Stimulated activated naive B cell treated with anti-CD40 and anti-IgM and Interleukin-4, amounts not matched to agents 10 μg/mL and 1 μg/mL and 100 μg/mL, for 72 hours (primary cell): ENCODE data around the gene FGFR3.

Experiments used
- ATAC-seq, 2 donors: fragments of 150-1000 bp; cut with Tn5 transposase; replicated peaks; 2 replicates each; pipeline ENCODE4 v1.10.0; 2021; ENCODE audit warnings: moderate library complexity in 1 of 2
- DNase-seq: peaks from one replicate; pipeline ENCODE4 v3.0.0; 2021
- H3K27ac Mint-ChIP-seq: one replicate; pipeline ENCODE4 v1.8.0; 2022; ENCODE audit warnings: mild to moderate bottlenecking, mixed read lengths
- H3K27me3 Mint-ChIP-seq, 2 donors: one replicate each; pipeline ENCODE4 v1.8.0; 2022; ENCODE audit warnings: mixed read lengths in 2 of 2
- H3K36me3 Mint-ChIP-seq, 2 donors: one replicate each; pipeline ENCODE4 v1.8.0; 2022; ENCODE audit warnings: mixed read lengths in 2 of 2, mild to moderate bottlenecking in 1 of 2
- H3K4me1 Mint-ChIP-seq, 2 donors: one replicate each; pipeline ENCODE4 v1.8.0; 2022; ENCODE audit warnings: mixed read lengths in 2 of 2, mild to moderate bottlenecking in 1 of 2
- H3K4me3 Mint-ChIP-seq, 2 donors: one replicate each; pipeline ENCODE4 v1.8.0; 2022; ENCODE audit warnings: mild to moderate bottlenecking in 2 of 2, mixed read lengths in 2 of 2, moderate library complexity in 1 of 2
- H3K9me3 Mint-ChIP-seq, 2 donors: one replicate each; pipeline ENCODE4 v1.8.0; 2022; ENCODE audit warnings: mixed read lengths in 2 of 2, mild to moderate bottlenecking in 1 of 2

FGFR3 gene

DNA sequence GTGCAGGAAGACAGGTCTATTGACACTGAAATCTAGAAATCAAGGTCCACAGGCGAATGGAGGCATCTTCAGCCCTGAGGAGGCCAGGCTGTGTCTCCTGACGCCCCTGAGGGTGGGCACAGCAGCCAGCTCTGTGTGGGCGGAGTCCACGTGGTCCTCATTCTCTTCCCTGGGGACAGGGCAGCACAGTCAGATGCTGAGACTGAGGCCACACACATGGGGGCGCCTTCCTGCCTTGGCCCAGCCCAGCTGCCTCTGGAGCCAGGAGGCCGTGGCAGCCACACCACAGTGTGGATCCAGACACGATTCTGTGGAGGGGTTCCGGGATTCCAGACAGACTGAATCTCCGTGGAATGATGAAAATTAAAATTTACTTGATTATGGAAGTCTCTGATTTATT lies 20.8 kb downstream of the FGFR3 start:
- no peak overlapping the region for H3K4me3 Mint-ChIP-seq
- peaks cover 1 to 5% of the 10 kb centered on the region in 2 donors for H3K4me1 Mint-ChIP-seq
- DNase-seq, result no peak
- H3K36me3 Mint-ChIP-seq, result peaks cover 27 to 40% of the 10 kb centered on the region in 2 donors
- no peak overlapping the region for H3K27ac Mint-ChIP-seq
- ATAC-seq, result no peak
- no peaks in the 10 kb centered on the region for H3K9me3 Mint-ChIP-seq
- no peaks in the 10 kb centered on the region for H3K27me3 Mint-ChIP-seq

DNA sequence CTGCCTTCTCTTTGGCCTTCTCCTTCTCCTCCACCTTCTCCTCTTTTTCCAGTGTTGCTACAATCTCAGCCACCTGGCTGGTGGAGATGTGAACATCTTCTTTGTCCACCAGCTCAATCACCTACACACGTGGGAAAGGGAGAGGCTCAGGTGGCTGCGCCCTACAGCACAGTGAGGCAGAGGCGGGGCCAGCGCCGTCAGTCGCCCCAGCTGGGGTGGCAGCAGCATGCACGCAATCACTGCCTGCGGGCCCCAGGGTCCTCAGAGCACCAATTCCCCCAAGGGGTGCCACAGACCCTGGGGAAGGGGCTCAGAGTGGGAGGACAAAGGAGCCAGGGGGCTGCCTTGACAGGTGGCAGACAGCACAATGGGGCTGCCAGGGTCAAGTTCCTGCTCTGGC lies 21.4 kb downstream of the FGFR3 start:
- ATAC-seq (no peak), DNase-seq (no peak)
- Mint-ChIP-seq H3K4me1 (peaks cover 1 to 4% of the 10 kb centered on the region in 2 donors), H3K36me3 (peaks cover 31 to 44% of the 10 kb centered on the region in 2 donors), H3K4me3 (no peak overlapping the region), H3K27ac (no peak overlapping the region), H3K9me3 (no peaks in the 10 kb centered on the region), H3K27me3 (no peaks in the 10 kb centered on the region)

DNA sequence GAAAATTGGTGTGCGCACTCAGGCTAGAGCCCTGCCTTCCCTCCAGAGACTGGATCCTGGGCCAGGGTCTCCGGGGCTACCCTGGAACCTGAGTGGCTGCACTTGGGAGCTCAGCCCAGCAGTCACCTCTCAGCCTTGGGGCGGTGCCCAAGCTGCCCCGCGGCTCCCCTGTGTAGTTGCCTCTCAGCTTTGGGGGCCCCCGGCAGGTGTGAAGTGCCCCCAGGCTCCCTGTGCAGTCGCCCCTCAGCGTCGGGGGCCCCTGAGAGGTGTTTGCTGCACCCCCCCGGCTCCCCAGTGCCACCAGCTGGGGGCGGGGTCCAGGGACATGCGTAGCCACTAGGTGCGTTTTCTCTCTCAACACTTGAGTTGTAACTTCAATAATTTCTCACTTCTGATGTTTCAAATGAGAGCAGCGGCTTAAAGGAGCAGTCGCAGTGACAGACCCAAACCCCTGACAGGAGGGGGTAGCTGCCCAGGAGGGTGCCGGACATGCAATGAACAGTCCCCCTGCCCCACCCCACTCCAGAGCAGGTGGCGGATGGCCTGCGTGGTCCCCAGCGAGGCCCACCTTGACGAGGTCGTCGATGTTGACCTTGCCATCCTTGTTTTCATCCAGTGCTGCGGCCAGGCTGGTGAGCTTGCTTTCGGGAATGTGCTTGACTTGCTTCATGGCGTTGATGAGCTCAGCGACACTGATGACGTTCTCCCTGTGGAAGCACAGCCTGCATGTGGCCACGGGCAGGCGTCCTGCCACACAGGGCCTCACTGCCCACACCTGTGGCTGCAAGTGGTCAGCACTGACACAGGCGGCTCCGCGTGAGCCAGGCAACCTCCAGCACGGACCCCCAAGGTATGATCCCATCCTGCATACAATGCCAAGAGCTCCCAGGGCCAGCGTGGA lies 22.3 kb downstream of the FGFR3 start:
- no peaks in the 10 kb centered on the region for H3K9me3 Mint-ChIP-seq
- peaks cover 40 to 53% of the 10 kb centered on the region in 2 donors for H3K36me3 Mint-ChIP-seq
- H3K4me3 Mint-ChIP-seq, result no peak overlapping the region
- DNase-seq (no peak), ATAC-seq (no peak)
- no peak overlapping the region for H3K27ac Mint-ChIP-seq
- H3K4me1 Mint-ChIP-seq, result peaks cover 0 to 1% of the 10 kb centered on the region in 2 donors
- no peaks in the 10 kb centered on the region for H3K27me3 Mint-ChIP-seq

DNA sequence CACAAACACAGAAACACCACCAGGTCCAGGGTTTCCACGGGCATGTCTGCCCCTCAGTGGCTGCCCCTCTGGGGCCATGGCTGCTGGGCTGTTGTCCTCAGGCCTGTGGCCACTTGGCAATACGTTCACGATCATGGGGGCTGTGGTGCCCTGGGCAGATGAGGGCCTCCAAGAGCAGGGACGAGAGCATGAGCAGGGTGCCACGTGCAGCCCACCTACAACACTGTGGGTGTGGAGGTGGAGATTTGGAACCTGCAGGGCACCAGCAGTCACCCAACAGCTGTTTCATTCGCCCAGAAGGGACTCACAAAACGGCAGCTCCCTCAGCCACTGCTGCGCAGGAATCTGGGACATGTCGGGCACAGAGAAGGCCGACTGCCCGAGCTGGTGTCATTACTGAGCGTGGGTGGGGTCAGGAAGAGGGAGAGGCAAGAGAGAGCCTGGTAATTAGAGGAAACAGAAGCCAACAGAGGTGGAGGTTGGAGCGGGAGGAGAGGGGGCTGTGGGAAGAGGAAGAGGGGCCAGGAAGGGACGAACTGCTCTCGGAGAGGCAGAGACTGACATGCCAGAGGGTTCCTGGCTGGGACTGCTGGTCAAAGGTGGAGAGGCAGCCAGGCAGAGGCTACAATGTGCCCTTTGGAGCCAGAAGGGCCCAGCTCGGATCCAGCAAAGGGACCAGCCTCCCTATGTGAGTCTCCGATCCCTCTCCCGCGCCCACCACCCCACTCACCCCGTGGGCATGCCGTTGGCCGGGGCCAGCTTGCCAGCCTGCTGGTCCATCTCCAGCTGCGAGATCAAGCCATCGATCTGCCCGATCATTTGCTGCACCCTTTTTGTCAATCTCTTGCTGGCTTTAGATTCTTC lies 23.1 kb downstream of the FGFR3 start:
- Mint-ChIP-seq H3K4me1 (peaks cover 0 to 1% of the 10 kb centered on the region in 2 donors), H3K27ac (no peak overlapping the region), H3K36me3 (peaks cover 42 to 54% of the 10 kb centered on the region in 2 donors), H3K27me3 (no peaks in the 10 kb centered on the region), H3K4me3 (no peak overlapping the region), H3K9me3 (no peaks in the 10 kb centered on the region)
- ATAC-seq, result no peak
- no peak for DNase-seq

DNA sequence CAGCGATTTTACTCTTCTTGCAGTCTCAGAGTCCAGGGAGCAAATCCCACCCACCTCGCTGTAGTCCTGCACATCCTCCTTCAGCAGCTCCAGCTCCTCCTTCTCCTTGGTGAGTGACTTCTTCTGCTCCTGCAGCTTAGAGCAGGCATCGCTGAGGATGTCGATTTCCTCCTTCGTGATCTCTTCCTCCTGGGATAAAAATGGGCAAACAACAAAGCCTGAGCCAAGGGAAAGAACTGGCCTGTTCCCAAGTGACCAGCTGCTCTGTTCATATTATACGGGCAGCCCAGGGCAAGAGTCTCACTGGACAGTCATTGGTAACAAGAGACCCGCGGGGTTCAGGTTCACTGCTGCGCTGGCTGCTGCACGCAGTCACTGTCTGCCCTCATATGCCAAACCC lies 26.2 kb downstream of the FGFR3 start:
- ATAC-seq (no peak), DNase-seq (no peak)
- H3K9me3 Mint-ChIP-seq, result no peaks in the 10 kb centered on the region
- peaks cover 52 to 64% of the 10 kb centered on the region in 2 donors for H3K36me3 Mint-ChIP-seq
- no peaks in the 10 kb centered on the region for H3K4me1 Mint-ChIP-seq
- H3K4me3 Mint-ChIP-seq, result no peak overlapping the region
- H3K27me3 Mint-ChIP-seq, result no peaks in the 10 kb centered on the region
- H3K27ac Mint-ChIP-seq, result no peak overlapping the region

DNA sequence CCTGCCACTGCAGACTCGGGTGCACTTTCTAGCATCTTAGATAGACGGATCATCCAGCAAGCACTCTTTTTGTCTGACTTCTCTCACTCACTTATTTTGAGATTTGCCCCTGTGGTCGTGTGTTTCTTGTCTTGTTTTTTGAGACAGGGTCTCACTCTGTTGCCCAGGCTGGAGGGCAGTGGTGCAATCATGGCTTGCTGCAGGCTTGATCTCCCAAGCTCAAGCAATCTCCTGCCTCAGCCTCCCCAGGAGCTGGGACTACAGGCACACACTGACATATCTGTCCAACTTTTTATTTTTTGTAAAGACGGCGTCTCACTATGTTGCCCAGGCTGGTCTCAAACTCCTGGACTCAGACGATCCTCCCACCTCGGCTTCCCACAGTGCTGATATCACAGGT lies 26.7 kb downstream of the FGFR3 start:
- H3K27me3 Mint-ChIP-seq, result no peaks in the 10 kb centered on the region
- no peak for ATAC-seq
- H3K4me1 Mint-ChIP-seq, result no peaks in the 10 kb centered on the region
- no peak overlapping the region for H3K4me3 Mint-ChIP-seq
- no peak overlapping the region for H3K27ac Mint-ChIP-seq
- no peaks in the 10 kb centered on the region for H3K9me3 Mint-ChIP-seq
- H3K36me3 Mint-ChIP-seq, result peaks cover 53 to 65% of the 10 kb centered on the region in 2 donors
- DNase-seq, result no peak

DNA sequence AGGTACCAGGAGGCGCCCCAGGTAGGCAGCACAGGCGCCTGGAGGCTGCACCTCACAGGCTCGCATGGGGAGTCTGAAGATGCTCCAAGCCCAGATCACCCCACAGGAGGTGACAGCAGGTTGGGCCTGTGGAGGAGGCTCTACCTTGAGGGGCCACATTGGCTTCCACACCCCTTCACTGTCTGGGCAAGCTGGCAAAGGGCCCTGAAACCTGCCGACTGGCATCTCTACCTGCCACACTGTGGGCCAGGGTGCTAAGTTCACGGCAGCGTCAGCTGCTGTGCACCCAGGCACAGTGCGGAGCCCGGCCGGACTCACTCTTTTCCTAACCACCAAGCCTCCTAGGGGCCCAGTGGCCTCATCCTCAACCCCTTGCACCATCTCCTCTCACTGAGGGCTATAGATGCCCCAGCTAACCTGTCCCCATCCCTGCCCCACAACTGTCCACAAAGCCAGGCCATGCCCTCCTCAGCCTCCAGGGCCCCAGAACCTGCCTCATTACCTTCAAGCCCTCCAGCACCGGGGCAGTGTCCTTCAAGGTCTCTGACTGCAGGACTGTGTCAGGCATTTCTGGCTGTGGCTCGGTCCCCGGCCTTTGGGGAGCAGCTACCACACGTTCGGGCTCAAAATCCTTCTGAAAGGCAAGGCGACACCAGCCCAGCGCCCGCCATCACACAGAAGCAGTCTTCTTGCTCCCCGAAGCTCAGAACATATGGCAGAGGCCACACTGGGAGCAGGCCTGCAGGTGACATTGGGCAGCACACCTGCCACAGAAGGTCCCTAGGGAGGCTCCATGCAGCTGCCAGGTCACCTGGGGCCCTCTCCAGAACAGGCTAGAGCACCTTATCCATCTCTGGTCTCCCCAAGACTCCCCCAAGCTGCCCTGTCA lies 28.8 kb downstream of the FGFR3 start:
- Mint-ChIP-seq H3K27me3 (no peaks in the 10 kb centered on the region), H3K4me1 (no peaks in the 10 kb centered on the region), H3K36me3 (peaks cover 67 to 72% of the 10 kb centered on the region in 2 donors)

DNA sequence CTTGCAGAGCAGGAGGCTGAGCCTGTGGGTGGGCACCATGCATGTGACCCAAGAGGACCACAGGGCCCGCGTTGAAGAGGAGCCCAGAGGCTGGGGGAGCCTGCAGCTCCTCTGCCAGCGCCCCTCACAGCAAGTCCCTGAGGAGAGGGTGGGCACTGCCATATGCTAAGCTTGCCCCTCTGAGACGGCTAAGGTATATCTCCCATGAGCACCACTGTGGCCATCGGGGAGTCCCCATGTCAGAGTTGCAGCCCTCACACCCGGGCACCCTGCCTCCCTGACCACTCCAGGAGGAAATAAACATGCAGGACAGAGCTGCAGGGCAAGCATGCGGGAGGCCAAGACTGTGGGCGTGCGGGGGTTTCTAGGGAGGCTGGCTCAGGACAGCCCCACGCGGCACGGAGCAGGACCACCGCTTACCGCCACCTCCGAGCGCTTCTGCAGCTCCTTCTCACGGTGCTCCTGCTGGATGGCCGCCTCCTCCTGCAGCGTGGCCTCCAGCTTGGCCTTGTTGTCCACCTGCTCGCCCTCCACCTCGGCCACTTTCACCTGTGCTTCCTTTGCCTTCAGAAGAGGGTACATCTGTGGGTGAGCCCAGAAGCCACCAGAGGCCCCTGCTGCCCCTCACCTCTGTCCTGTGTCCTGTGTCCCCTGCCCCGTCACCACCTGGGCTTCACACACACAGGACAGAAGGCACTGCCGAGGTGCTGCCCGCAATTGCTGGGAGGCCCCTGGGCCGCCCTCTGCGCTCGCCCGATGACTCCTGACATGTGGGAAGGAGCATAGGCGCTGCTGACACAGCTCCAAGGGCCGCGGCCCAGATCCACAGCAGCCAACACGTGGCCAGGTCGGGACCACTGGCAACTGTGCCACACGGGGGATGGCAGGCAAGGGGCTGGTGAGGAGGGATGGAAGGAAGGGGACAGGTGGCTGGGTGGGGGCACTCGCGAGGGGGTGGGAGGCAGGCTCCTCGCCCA lies 29.8 kb downstream of the FGFR3 start:
- no peaks in the 10 kb centered on the region for H3K27me3 Mint-ChIP-seq
- H3K4me3 Mint-ChIP-seq, result no peak overlapping the region
- no peaks in the 10 kb centered on the region for H3K9me3 Mint-ChIP-seq
- no peaks in the 10 kb centered on the region for H3K4me1 Mint-ChIP-seq
- ATAC-seq (no peak), DNase-seq (no peak)
- H3K36me3 Mint-ChIP-seq, result peaks cover 69 to 72% of the 10 kb centered on the region in 2 donors
- H3K27ac Mint-ChIP-seq, result no peak overlapping the region

More for the DNA sequence above, 28.8 kb downstream of the FGFR3 start:
- Mint-ChIP-seq H3K27ac (no peak overlapping the region), H3K4me3 (no peak overlapping the region), H3K9me3 (no peaks in the 10 kb centered on the region)
- ATAC-seq, result no peak
- DNase-seq, result no peak

DNA sequence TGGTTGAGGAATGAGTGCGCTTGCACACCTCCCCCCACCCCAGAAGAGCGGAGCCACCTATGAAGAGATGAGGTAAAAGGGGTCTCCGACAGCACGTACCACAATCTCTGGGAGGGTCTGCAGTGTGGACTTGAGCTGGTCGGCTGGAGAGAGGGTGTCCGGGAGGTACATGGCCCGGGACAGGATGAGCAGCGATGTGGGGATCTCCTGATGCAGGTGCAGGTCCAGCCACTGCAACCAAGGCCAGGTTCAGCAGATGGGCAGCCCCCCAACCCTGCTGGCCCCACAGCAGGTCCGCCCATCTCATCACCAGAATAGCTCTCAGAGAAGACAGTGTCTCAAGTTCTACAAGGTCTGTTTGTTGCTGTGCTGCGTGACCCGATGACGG lies 30.4 kb downstream of the FGFR3 start:
- Mint-ChIP-seq H3K36me3 (peaks cover 63 to 65% of the 10 kb centered on the region in 2 donors), H3K9me3 (no peaks in the 10 kb centered on the region), H3K27me3 (no peaks in the 10 kb centered on the region)

DNA sequence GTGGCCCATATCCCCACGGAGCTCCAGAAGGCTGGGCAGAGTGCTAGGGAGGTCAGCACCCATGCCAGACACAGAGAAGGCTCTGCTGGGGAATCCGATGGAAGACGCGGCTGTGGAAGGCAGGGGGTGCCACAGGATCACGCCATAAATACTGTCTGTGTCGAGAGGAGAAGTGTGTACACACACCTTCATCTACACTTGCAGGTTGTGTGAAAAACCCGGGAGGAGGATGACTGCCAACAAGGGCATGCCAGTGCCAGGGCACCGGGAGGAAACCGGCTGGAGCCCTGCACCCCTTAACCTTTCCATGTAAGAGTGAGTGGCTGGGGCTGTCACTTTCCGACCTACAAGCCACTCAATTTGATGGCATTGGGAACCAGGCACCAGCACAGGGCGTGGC lies 31.7 kb downstream of the FGFR3 start:
- Mint-ChIP-seq H3K4me3 (no peak overlapping the region), H3K36me3 (peaks cover 61 to 63% of the 10 kb centered on the region in 2 donors)

More for the DNA sequence above, 30.4 kb downstream of the FGFR3 start:
- DNase-seq (no peak), ATAC-seq (no peak)
- H3K27ac Mint-ChIP-seq, result no peak overlapping the region
- no peak overlapping the region for H3K4me3 Mint-ChIP-seq
- no peaks in the 10 kb centered on the region for H3K4me1 Mint-ChIP-seq

DNA sequence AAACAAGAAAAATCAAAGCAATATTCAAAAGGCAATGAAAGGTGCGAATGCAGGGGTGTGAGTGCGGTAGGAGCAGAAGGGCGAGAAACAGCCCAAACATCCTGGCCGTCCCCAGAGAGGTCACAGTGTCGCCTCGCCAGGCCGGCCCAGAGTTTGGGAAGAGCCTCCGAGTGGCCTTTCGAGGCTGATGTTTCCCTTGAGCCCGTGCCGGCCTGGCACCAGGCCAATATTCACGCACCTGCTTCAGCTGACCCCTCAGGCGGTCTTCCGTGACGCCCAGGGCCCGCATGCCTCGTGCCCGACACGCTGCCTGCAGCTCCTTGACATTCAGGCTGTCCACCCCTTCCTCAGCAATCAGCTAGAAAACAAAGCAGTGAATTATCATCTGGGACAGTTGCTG lies 32.2 kb downstream of the FGFR3 start:
- no peaks in the 10 kb centered on the region for H3K27me3 Mint-ChIP-seq
- peaks cover 0 to 2% of the 10 kb centered on the region in 2 donors for H3K9me3 Mint-ChIP-seq
- ATAC-seq (no peak), DNase-seq (no peak)
- H3K27ac Mint-ChIP-seq, result no peak overlapping the region
- peaks cover 0 to 11% of the 10 kb centered on the region in 2 donors for H3K4me1 Mint-ChIP-seq
- peaks cover 61 to 63% of the 10 kb centered on the region in 2 donors for H3K36me3 Mint-ChIP-seq
- H3K4me3 Mint-ChIP-seq, result no peak overlapping the region

More for the DNA sequence above, 31.7 kb downstream of the FGFR3 start:
- no peak for ATAC-seq
- Mint-ChIP-seq H3K27me3 (no peaks in the 10 kb centered on the region), H3K9me3 (peaks cover 0 to 2% of the 10 kb centered on the region in 2 donors), H3K4me1 (peaks cover 0 to 5% of the 10 kb centered on the region in 2 donors), H3K27ac (no peak overlapping the region)
- no peak for DNase-seq

DNA sequence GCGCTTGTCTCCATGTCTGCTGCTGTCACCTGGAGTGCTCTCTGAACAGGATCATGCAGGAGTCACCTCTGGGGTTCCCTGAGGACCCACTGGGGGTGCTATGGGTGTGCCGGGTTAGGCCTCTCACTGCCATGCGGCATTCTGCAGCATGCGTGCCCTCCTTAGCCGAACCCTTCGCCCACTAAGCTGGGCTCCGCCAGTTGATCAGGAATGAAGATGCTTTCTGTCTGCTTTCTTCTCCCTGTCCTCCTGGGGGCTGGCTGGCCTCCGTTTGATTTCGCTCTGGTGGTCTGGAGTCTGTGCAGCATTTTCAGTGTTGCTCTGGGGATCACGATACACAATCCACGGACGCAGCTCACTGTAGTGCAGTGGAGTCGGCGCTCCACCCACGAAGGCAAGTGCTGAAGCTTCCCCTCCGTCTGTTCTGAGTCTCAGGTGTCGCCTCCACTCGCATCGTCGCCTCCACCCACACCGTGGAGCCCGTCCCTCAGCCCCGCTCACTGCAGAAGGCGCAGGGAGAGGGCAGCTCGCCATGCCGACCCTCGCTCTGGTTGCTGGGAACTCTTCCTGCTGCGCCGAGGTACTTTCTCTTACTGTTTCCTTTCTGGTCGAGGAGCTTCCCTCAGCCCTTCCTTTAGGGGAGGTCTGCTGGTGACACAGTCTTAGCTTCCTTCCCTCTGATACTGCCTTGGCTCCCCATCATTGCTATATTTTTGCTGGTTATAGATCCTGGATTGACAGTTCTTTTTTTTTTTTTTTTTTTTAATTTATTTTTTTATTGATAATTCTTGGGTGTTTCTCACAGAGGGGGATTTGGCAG lies 33.6 kb downstream of the FGFR3 start:
- peaks cover 68 to 74% of the 10 kb centered on the region in 2 donors for H3K36me3 Mint-ChIP-seq
- H3K4me1 Mint-ChIP-seq, result peaks cover 10 to 24% of the 10 kb centered on the region in 2 donors
- H3K4me3 Mint-ChIP-seq, result no peak overlapping the region
- no peaks in the 10 kb centered on the region for H3K27me3 Mint-ChIP-seq
- H3K9me3 Mint-ChIP-seq, result peaks cover 0 to 2% of the 10 kb centered on the region in 2 donors
- H3K27ac Mint-ChIP-seq, result no peak overlapping the region
- no peak for ATAC-seq
- DNase-seq, result no peak
